GDM1 (cell line): Measurements from ENCODE around the gene MAGIX.

Source experiments
- DNase-seq: peaks from one replicate; lab custom pipeline; 2025; lab: John Stamatoyannopoulos, UW

MAGIX gene

GRCh38 chrX:49183701-49184281, 21.2 kb downstream of the MAGIX start:
- no peak for DNase-seq

- no peak for DNase-seq
These were observed 22.0 kb downstream of the MAGIX start for GRCh38 chrX:49184294-49185281.

GRCh38 chrX:49186125-49187027, 23.8 kb downstream of the MAGIX start, which contains the start of gene PRICKLE3:
TSS of gene PRICKLE3 (minus strand) at chrX:49186373. CDS start at chrX:49186297, 76 bp downstream.
- peak; percentile 66 for DNase-seq

GRCh38 chrX:49187028-49187394, 24.5 kb downstream of the MAGIX start:
- DNase-seq: no peak

GRCh38 chrX:49187526-49187925, 25.0 kb downstream of the MAGIX start:
- DNase-seq: no peak

- DNase-seq: no peak
These were observed 26.0 kb downstream of the MAGIX start for GRCh38 chrX:49188468-49189076.

GRCh38 chrX:49189606-49190005, 27.0 kb downstream of the MAGIX start:
- DNase-seq: no peak

GRCh38 chrX:49190821-49191573, 28.4 kb downstream of the MAGIX start:
- peak; percentile 96 for DNase-seq

- DNase-seq: no peak
These were observed 29.0 kb downstream of the MAGIX start for GRCh38 chrX:49191574-49192011.

- no peak for DNase-seq
These were observed 30.3 kb downstream of the MAGIX start for GRCh38 chrX:49192722-49193328.

GRCh38 chrX:49193542-49193964, 31.0 kb downstream of the MAGIX start:
- DNase-seq: no peak

- DNase-seq: no peak
These were observed 35.1 kb downstream of the MAGIX start for GRCh38 chrX:49197543-49198087.

- no peak for DNase-seq
These were observed 36.2 kb downstream of the MAGIX start for GRCh38 chrX:49198540-49199314.

GRCh38 chrX:49199315-49199595, 36.7 kb downstream of the MAGIX start:
- no peak for DNase-seq

GRCh38 chrX:49199906-49200771, 37.6 kb downstream of the MAGIX start, which contains the start of gene SYP:
TSS of gene SYP (minus strand) at chrX:49200193. CDS start at chrX:49200186, 7 bp downstream.
- peak; percentile 84 for DNase-seq

- DNase-seq: no peak
These were observed 39.5 kb downstream of the MAGIX start for GRCh38 chrX:49202022-49202421.

GRCh38 chrX:49203536-49203935, 41.0 kb downstream of the MAGIX start:
- DNase-seq: no peak

- no peak for DNase-seq
These were observed 41.5 kb downstream of the MAGIX start for GRCh38 chrX:49204017-49204416.
